ENCODE results near the gene VGLL4.

DNA sequence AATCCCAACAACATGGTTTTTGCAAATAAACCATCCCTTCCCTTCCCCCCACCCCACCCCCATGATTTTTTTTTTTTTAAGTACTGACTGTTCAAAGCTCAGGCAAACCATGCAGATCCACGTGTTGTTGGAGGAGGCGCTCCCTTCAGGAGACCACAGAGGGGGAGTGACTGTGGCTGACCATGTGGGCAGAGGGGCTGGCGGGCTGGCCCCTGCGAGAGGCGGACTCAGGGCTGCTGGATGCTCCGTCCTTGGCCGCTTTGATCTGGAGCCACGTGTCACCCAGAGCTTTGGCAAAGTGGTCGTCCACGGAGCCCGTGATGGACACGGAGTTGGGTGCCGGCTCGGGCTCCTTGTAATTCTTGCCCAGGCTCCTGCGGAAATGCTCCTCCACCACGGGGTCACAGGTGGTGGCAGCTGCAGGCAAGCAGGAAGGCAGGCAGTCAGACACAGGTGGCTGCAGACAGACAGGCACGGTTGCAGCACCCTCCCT lies 85.3 kb downstream of the VGLL4 start:
- TF ChIP-seq GATA3 (IDR thresholded peaks at IDR 0.05; ENCODE audit: low read depth, low read length) (no peak), GATA2 (IDR thresholded peaks at IDR 0.05; ENCODE audit: low read depth, low read length) (no peak)
